ENCODE results near the gene LAX1.

Gene LAX1, protein sequence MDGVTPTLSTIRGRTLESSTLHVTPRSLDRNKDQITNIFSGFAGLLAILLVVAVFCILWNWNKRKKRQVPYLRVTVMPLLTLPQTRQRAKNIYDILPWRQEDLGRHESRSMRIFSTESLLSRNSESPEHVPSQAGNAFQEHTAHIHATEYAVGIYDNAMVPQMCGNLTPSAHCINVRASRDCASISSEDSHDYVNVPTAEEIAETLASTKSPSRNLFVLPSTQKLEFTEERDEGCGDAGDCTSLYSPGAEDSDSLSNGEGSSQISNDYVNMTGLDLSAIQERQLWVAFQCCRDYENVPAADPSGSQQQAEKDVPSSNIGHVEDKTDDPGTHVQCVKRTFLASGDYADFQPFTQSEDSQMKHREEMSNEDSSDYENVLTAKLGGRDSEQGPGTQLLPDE
- total RNA-seq = 51.5 to 110 (median 56.3) reads per million in 3 donors

DNA sequence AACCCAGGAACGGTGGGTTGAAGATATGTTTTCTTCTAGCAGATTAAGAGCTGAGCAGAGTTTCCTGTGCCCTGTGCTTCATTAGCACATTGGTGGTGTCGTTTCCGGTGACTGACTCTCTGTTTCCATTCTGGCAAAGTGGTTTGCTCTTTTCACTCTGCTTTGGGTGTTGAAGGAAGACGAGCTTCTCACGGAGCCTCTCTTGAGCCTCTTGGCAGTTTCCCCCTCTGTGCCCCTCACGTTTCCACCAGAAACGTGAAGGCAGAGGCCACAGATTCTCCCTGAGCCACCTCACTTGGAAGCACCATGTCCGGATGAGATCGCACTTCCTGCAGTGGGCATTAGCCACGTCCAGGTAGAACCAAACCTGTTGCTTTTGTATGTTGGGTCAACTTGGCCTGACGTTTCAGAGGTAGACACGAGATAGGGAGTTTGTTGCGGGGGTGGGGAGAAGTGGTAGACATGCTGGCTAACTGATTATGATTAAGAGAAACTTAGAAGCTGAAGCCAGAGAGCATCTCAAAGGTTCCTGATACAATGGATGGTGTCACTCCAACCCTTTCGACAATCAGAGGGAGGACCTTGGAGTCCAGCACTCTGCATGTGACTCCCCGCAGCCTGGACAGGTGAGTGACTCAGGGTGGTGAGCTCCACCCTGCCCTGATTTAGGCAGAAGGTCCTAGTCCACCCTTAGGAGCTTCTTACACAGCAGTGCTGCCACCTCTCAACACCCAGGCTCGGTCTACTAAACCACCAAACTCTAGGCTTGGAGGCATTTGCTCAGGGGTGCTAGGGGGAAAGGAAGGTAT lies at the start of gene LAX1:
Gene LAX1 (plus strand): TSS at position 155 of the 809 bp plus-strand sequence. CDS start 383 bp downstream, at position 538.
- Histone ChIP-seq H3K4me1 (ENCODE audit: control insufficient read depth, insufficient read depth, low read length, poor library complexity, severe bottlenecking) (peaks cover 20% of the 10 kb centered on the region), H3K9me3 (ENCODE audit: control insufficient read depth, low read length) (no peaks in the 10 kb centered on the region), H3K27me3 (replicated peaks; ENCODE audit: control insufficient read depth, insufficient read depth, low read length, poor library complexity, severe bottlenecking) (no peaks in the 10 kb centered on the region), H3K36me3 (ENCODE audit: control insufficient read depth, insufficient read depth, low read length) (no peaks in the 10 kb centered on the region), H3K27ac (ENCODE audit: insufficient read depth, low read length, poor library complexity, severe bottlenecking) (peak within 1 kb of the TSS; percentile 87), H3K4me3 (ENCODE audit: insufficient read depth, low read depth, low read length, poor library complexity, severe bottlenecking) (peak within 1 kb of the TSS; percentile 54)
- peak; percentile 56 to 69 (median 68) for DNase-seq

DNA sequence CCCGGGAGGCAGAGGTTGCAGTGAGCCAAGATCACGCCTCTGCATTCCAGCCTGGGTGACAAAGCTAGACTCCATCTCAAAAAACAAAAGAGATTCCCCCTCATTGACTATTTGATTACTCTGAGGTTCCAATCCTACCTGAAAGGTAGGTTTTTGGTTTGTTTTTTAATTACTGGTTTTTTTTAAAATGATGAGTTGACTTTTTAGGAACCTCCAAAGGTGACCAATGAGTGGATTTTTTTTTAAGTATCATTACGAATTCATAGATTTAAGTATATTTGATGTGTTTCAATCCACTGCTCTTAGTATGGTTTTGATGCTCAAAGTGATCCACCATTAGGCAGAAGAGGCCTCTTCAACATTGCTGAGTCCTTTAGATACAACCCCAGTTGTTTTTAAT lies 47.9 kb upstream of the LAX1 start:
- no peak for DNase-seq
- Histone ChIP-seq H3K36me3 (ENCODE audit: control insufficient read depth, insufficient read depth, low read length) (peaks cover 62% of the 10 kb centered on the region), H3K27ac (ENCODE audit: insufficient read depth, low read length, poor library complexity, severe bottlenecking) (no peak overlapping the region), H3K4me1 (ENCODE audit: control insufficient read depth, insufficient read depth, low read length, poor library complexity, severe bottlenecking) (no peaks in the 10 kb centered on the region), H3K9me3 (ENCODE audit: control insufficient read depth, low read length) (no peaks in the 10 kb centered on the region), H3K4me3 (ENCODE audit: insufficient read depth, low read depth, low read length, poor library complexity, severe bottlenecking) (no peak overlapping the region), H3K27me3 (replicated peaks; ENCODE audit: control insufficient read depth, insufficient read depth, low read length, poor library complexity, severe bottlenecking) (no peaks in the 10 kb centered on the region)

DNA sequence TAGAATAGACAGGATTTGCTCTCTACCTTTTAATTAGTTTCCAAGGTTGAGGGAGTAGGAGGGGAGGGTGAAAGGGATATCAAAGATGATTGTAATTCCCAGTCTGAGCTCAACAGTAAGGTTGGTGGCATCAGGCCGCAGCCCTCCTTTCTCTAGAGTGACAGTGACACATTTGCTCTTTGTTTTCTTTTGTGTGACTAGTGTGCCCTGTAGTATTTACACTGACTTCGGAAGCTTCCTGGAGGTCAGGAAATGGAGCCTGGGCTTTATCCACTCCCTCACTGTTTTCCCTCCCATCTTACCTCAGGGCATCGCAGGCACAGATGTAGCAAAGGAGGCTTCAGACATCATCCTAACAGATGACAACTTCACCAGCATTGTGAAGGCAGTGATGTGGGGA lies 44.7 kb upstream of the LAX1 start:
- DNase-seq = no peak
- Histone ChIP-seq H3K4me3 (ENCODE audit: insufficient read depth, low read depth, low read length, poor library complexity, severe bottlenecking) (no peak overlapping the region), H3K4me1 (ENCODE audit: control insufficient read depth, insufficient read depth, low read length, poor library complexity, severe bottlenecking) (no peaks in the 10 kb centered on the region), H3K27me3 (replicated peaks; ENCODE audit: control insufficient read depth, insufficient read depth, low read length, poor library complexity, severe bottlenecking) (no peaks in the 10 kb centered on the region), H3K36me3 (ENCODE audit: control insufficient read depth, insufficient read depth, low read length) (peaks cover 62% of the 10 kb centered on the region), H3K9me3 (ENCODE audit: control insufficient read depth, low read length) (no peaks in the 10 kb centered on the region), H3K27ac (ENCODE audit: insufficient read depth, low read length, poor library complexity, severe bottlenecking) (no peak overlapping the region)

DNA sequence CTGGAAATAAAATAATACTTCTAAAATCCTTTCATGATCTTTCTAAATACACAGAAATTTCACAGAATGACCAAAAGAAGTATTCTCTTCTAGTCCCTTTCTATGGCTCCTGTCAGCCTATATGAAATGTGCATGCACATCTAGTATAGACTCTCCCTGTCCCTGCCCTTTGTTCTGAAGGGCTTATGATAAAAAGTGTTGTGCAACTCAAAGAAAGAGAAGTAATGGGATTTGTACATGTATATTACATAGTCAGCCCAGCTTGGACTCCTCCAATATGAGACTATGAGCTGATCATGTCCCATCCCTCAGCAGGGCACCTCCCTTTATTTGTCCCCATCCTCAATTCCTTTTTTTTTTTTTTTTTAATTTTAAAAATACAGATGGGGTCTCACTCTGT lies 42.1 kb upstream of the LAX1 start:
- Histone ChIP-seq H3K27ac (ENCODE audit: insufficient read depth, low read length, poor library complexity, severe bottlenecking) (no peak overlapping the region), H3K27me3 (replicated peaks; ENCODE audit: control insufficient read depth, insufficient read depth, low read length, poor library complexity, severe bottlenecking) (no peaks in the 10 kb centered on the region), H3K36me3 (ENCODE audit: control insufficient read depth, insufficient read depth, low read length) (peaks cover 75% of the 10 kb centered on the region), H3K9me3 (ENCODE audit: control insufficient read depth, low read length) (no peaks in the 10 kb centered on the region), H3K4me3 (ENCODE audit: insufficient read depth, low read depth, low read length, poor library complexity, severe bottlenecking) (no peak overlapping the region), H3K4me1 (ENCODE audit: control insufficient read depth, insufficient read depth, low read length, poor library complexity, severe bottlenecking) (no peaks in the 10 kb centered on the region)
- DNase-seq = no peak

DNA sequence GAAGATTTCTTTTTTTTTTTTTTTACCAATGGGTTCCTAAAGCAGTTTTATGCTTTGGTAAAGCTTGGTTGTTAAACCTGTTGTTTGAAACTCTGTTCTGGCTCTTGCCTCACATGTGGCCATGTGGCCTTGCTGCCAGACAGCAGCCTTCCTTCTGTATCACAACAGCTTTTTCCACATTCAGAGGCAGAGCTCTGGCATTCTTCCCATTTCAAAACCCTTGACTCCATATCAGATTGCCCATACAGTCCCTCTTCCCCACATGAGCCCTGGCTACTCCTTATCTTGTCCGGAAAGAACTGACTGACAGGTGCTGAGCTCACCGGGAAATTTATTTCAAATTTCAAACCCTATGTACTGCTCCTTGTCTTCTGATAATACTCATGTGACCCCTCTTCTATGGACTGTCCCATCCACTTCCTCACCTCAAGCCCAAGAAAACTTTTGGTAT lies 38.5 kb upstream of the LAX1 start:
- H3K4me1 ChIP-seq (ENCODE audit: control insufficient read depth, insufficient read depth, low read length, poor library complexity, severe bottlenecking) = no peaks in the 10 kb centered on the region
- peaks cover 81% of the 10 kb centered on the region for H3K36me3 ChIP-seq (ENCODE audit: control insufficient read depth, insufficient read depth, low read length)
- no peak for DNase-seq
- H3K9me3 ChIP-seq (ENCODE audit: control insufficient read depth, low read length) = no peaks in the 10 kb centered on the region
- H3K4me3 ChIP-seq (ENCODE audit: insufficient read depth, low read depth, low read length, poor library complexity, severe bottlenecking) = no peak overlapping the region
- H3K27me3 ChIP-seq (replicated peaks; ENCODE audit: control insufficient read depth, insufficient read depth, low read length, poor library complexity, severe bottlenecking) = no peaks in the 10 kb centered on the region
- no peak overlapping the region for H3K27ac ChIP-seq (ENCODE audit: insufficient read depth, low read length, poor library complexity, severe bottlenecking)

DNA sequence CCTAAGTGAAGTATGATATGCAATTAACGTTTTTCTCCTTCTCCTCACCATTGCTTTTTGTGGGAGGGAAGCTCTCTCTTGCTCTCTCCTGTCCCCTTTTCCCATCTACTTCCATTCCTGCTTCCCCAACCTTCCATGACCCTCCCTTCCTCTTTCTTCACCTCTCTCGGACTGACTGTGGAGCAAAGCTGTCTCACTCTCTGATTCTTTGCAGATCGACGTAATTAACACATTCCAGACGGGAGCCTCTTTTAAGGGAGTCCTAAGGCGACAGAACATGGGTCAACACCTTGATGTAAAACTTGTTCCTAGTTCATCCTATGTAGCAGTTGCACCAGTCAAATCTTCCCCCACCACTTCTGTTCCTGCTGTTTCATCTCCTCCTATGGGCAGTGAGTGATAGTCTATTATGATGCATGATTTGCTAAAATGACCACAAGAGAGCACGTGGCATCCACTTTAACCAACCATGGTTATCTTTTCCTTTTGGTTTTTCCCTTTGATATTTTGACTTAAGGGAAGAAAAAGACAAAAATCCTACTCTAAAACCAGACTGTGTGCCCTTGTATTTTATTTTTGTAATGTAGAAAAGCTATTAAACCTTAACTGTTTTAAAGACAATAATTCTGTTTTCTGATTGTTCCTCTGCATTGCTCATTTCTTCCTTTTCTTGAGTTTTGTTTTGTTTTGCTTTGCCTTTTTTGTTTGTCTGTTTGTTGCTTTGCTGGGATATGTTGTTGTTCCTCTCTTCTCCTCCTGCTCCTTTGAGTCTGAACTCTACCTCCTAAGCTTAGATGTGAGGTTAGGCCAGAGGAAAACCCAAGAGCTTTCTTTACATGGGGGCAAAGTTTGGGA lies 31.7 kb upstream of the LAX1 start:
- peaks cover 37% of the 10 kb centered on the region for H3K36me3 ChIP-seq (ENCODE audit: control insufficient read depth, insufficient read depth, low read length)

DNA sequence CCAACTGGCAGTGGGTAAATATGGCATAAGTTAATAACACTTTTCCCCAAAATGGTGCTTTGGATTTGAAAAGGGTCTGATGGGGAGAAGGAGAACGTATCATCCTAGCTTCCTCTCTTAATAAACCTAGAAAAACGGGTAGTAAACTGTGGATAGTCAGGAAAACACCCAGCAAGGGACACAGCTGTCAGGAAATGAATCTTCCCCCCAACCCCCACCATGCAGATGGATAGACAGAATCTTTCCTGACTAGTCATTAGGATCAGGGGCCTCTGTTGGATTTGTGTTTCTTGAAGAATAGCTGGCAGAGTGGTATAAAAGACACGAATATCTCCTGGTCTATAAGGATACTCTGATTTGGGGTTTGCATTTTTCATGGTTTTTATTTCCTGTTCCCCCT lies 22.5 kb upstream of the LAX1 start:
- peaks cover 10% of the 10 kb centered on the region for H3K4me1 ChIP-seq (ENCODE audit: control insufficient read depth, insufficient read depth, low read length, poor library complexity, severe bottlenecking)
- no peaks in the 10 kb centered on the region for H3K9me3 ChIP-seq (ENCODE audit: control insufficient read depth, low read length)
- no peaks in the 10 kb centered on the region for H3K27me3 ChIP-seq (replicated peaks; ENCODE audit: control insufficient read depth, insufficient read depth, low read length, poor library complexity, severe bottlenecking)
- no peak overlapping the region for H3K4me3 ChIP-seq (ENCODE audit: insufficient read depth, low read depth, low read length, poor library complexity, severe bottlenecking)
- no peak overlapping the region for H3K27ac ChIP-seq (ENCODE audit: insufficient read depth, low read length, poor library complexity, severe bottlenecking)
- H3K36me3 ChIP-seq (ENCODE audit: control insufficient read depth, insufficient read depth, low read length) = peaks cover 11% of the 10 kb centered on the region
- no peak for DNase-seq

More for the DNA sequence above, 31.7 kb upstream of the LAX1 start:
- Histone ChIP-seq H3K27ac (ENCODE audit: insufficient read depth, low read length, poor library complexity, severe bottlenecking) (no peak overlapping the region), H3K4me3 (ENCODE audit: insufficient read depth, low read depth, low read length, poor library complexity, severe bottlenecking) (no peak overlapping the region), H3K9me3 (ENCODE audit: control insufficient read depth, low read length) (no peaks in the 10 kb centered on the region), H3K4me1 (ENCODE audit: control insufficient read depth, insufficient read depth, low read length, poor library complexity, severe bottlenecking) (no peaks in the 10 kb centered on the region), H3K27me3 (replicated peaks; ENCODE audit: control insufficient read depth, insufficient read depth, low read length, poor library complexity, severe bottlenecking) (no peaks in the 10 kb centered on the region)
- no peak for DNase-seq

DNA sequence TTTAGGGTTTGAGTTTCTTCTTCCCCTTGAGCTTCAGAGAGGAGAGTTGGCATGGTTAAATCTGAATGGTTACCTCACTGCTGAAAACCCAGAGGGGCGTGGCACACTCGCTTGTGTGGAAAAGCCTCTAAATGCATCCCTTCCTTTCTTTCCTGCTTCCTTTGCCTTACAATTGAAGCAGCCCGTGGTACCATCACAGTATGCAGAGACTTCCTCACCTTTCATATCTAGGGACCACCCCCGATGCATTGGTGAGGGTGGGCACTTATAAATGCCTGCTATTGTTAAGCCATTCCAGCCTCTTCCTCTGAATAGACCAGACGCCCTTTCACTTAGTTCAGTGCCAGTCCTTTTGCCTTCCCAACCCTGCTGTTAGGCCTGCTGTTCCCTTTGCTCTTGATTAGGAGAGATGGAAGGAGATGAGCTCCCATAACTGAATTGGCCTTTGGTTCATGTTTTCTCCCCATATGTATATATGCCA lies 21.9 kb upstream of the LAX1 start:
- H3K27ac ChIP-seq (ENCODE audit: insufficient read depth, low read length, poor library complexity, severe bottlenecking) = no peak overlapping the region
- peaks cover 10% of the 10 kb centered on the region for H3K4me1 ChIP-seq (ENCODE audit: control insufficient read depth, insufficient read depth, low read length, poor library complexity, severe bottlenecking)
- no peak overlapping the region for H3K4me3 ChIP-seq (ENCODE audit: insufficient read depth, low read depth, low read length, poor library complexity, severe bottlenecking)
- DNase-seq = no peak
- H3K36me3 ChIP-seq (ENCODE audit: control insufficient read depth, insufficient read depth, low read length) = peaks cover 11% of the 10 kb centered on the region
- H3K27me3 ChIP-seq (replicated peaks; ENCODE audit: control insufficient read depth, insufficient read depth, low read length, poor library complexity, severe bottlenecking) = no peaks in the 10 kb centered on the region
- no peaks in the 10 kb centered on the region for H3K9me3 ChIP-seq (ENCODE audit: control insufficient read depth, low read length)

DNA sequence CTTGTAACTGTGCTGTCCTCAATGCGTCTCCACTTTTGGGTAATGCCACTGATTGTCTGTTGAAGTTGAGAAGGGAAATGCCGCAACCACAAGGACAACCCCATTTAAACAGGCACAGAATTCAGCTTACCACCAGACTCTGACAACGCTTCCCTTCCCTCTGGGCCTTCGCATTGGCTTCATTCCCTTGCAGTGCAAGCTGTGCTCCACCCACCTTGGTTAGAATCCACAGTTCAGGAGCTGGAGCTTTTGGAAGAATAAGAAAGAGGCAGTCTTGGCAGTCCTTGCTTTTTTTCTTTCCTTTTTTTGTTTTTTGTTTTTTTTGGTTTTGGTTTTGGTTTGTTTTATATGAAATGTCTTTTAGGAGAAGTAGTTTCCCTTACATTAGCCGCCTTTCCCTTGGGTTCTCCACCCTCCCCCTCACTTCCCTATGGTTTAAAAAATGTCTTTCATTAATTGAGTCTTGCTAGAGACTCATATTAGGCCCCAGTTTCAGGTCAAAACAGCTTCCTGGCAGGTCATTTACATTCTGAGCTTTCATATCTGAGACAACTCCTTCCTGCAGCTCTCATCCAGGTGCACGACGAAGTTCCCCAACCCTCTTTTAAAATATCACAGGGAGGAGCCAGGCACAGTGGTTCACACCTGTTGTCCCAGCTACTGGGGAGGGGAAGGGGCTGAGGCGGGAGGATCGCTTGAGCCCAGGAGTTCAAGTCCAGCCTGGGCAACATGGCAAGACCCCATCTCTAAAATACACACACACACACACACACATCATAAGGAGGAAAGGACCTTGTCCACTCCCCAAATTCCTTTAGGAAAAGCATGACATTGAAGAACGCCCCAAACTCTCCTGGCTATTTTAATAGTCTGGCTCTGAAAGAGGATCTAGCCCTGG lies 20.7 kb upstream of the LAX1 start:
- H3K27me3 ChIP-seq (replicated peaks; ENCODE audit: control insufficient read depth, insufficient read depth, low read length, poor library complexity, severe bottlenecking) = no peaks in the 10 kb centered on the region
- H3K4me3 ChIP-seq (ENCODE audit: insufficient read depth, low read depth, low read length, poor library complexity, severe bottlenecking) = no peak overlapping the region
- peaks cover 10% of the 10 kb centered on the region for H3K4me1 ChIP-seq (ENCODE audit: control insufficient read depth, insufficient read depth, low read length, poor library complexity, severe bottlenecking)
- H3K36me3 ChIP-seq (ENCODE audit: control insufficient read depth, insufficient read depth, low read length) = peaks cover 6% of the 10 kb centered on the region
- H3K9me3 ChIP-seq (ENCODE audit: control insufficient read depth, low read length) = no peaks in the 10 kb centered on the region
- H3K27ac ChIP-seq (ENCODE audit: insufficient read depth, low read length, poor library complexity, severe bottlenecking) = peak overlapping the region; percentile 62
- DNase-seq = peak; percentile 18 to 29 (median 26)

All from effector memory CD4-positive, alpha-beta T cell (primary cell).